Liver (tissue), 9 donors: ENCODE results near the gene CABYR. TPM values are rescaled to one million over a fixed set of nuclear protein-coding genes. Genes with fewer than 3 reads are reported as not detected.
A peak's percentile ranks its signal among the peaks of the same experiment; 100 is the strongest.

Experiments used
- DNase-seq: peaks from one replicate; pipeline ENCODE4 v3.0.0-alpha.2; 2017; ENCODE audit warnings: low spot score
- H3K27ac ChIP-seq, 2 donors: one replicate each; pipeline ENCODE4 v1.7.0; 2013; ENCODE audit warnings: inconsistent platforms in 2 of 2, low read length in 2 of 2, control low read depth in 1 of 2, low read depth in 1 of 2, mild to moderate bottlenecking in 1 of 2
- H3K27me3 ChIP-seq, 4 donors: one replicate each; pipeline versions ENCODE4 v1.6.1 to v1.7.0; 2013; ENCODE audit warnings: low read length in 3 of 4, inconsistent platforms in 1 of 4, mild to moderate bottlenecking in 1 of 4, moderate library complexity in 1 of 4; ENCODE audit not compliant: control insufficient read depth in 4 of 4, insufficient read depth in 4 of 4
- H3K36me3 ChIP-seq, 4 donors: one replicate each; pipeline versions ENCODE4 v1.6.1 to v1.7.0; 2013; ENCODE audit warnings: low read length in 3 of 4, mild to moderate bottlenecking in 3 of 4, low read depth in 1 of 4, moderate library complexity in 1 of 4; ENCODE audit not compliant: control insufficient read depth in 4 of 4, insufficient read depth in 3 of 4
- H3K4me1 ChIP-seq, 4 donors: one replicate each; pipeline versions ENCODE4 v1.6.1 to v1.7.0; 2013; ENCODE audit warnings: low read length in 3 of 4, mild to moderate bottlenecking in 3 of 4, moderate library complexity in 1 of 4; ENCODE audit not compliant: control insufficient read depth in 4 of 4, insufficient read depth in 4 of 4
- H3K4me3 ChIP-seq, 3 donors: one replicate each; pipeline versions ENCODE4 v1.6.1 to v1.7.0; 2013; ENCODE audit warnings: low read length in 3 of 3, control low read depth in 1 of 3, low read depth in 1 of 3, mild to moderate bottlenecking in 1 of 3
- H3K9ac ChIP-seq, 2 donors: one replicate each; pipeline ENCODE4 v1.7.0; 2013; ENCODE audit warnings: low read length in 2 of 2, mild to moderate bottlenecking in 2 of 2, moderate library complexity in 2 of 2, control low read depth in 1 of 2, low read depth in 1 of 2
- H3K9me3 ChIP-seq, 4 donors: one replicate each; pipeline versions ENCODE4 v1.6.1 to v1.7.0; 2013; ENCODE audit warnings: low read length in 3 of 4; ENCODE audit not compliant: control insufficient read depth in 4 of 4
- EGR1 ChIP-seq, 2 donors: IDR thresholded peaks; 2 replicates each; pipeline ENCODE4 v1.6.1; 2016 to 2018; ENCODE audit warnings: antibody characterized with exemption in 2 of 2, low read depth in 2 of 2
- FOXA1 ChIP-seq: IDR thresholded peaks from 2 replicates; pipeline ENCODE4 v1.6.1; 2016; ENCODE audit warnings: antibody characterized with exemption
- FOXA2 ChIP-seq: IDR thresholded peaks from 2 replicates; pipeline ENCODE4 v1.6.1; 2016; ENCODE audit warnings: antibody characterized with exemption
- GABPA ChIP-seq, 2 donors: IDR thresholded peaks in 1 of 2; conservative IDR thresholded peaks in 1 of 2; 2 replicates each; pipeline ENCODE4 v1.6.1; 2016; ENCODE audit warnings: antibody characterized with exemption in 2 of 2, mild to moderate bottlenecking in 1 of 2, moderate library complexity in 1 of 2
- HNF4A ChIP-seq, 2 donors: conservative IDR thresholded peaks; 2 replicates each; pipeline ENCODE4 v1.6.1; 2016; ENCODE audit warnings: antibody characterized with exemption in 2 of 2, mild to moderate bottlenecking in 2 of 2
- HNF4G ChIP-seq: IDR thresholded peaks from 2 replicates; pipeline ENCODE4 v1.6.1; 2016; ENCODE audit warnings: antibody characterized with exemption
- JUND ChIP-seq, 2 donors: IDR thresholded peaks; 2 replicates each; pipeline ENCODE4 v1.6.1; 2016; ENCODE audit warnings: antibody characterized with exemption in 2 of 2
- NR2F2 ChIP-seq: IDR thresholded peaks from 2 replicates; pipeline ENCODE4 v1.6.1; 2016; ENCODE audit warnings: antibody characterized with exemption
- RAD21 ChIP-seq, 2 donors: IDR thresholded peaks; 2 replicates each; pipeline ENCODE4 v1.6.1; 2016; ENCODE audit warnings: antibody characterized with exemption in 2 of 2, mild to moderate bottlenecking in 2 of 2
- RXRA ChIP-seq, 2 donors: IDR thresholded peaks; 2 replicates each; pipeline ENCODE4 v1.6.1; 2017 to 2018; ENCODE audit warnings: antibody characterized with exemption in 2 of 2, mild to moderate bottlenecking in 1 of 2
- SP1 ChIP-seq: IDR thresholded peaks from 2 replicates; pipeline ENCODE4 v1.6.1; 2018; ENCODE audit warnings: antibody characterized with exemption, mild to moderate bottlenecking
- TAF1 ChIP-seq: conservative IDR thresholded peaks from 2 replicates; pipeline ENCODE4 v1.6.1; 2016; ENCODE audit warnings: antibody characterized with exemption, mild to moderate bottlenecking
- YY1 ChIP-seq: IDR thresholded peaks from 2 replicates; pipeline ENCODE4 v1.6.1; 2016; ENCODE audit warnings: antibody characterized with exemption, mild to moderate bottlenecking
- WGBS: extraction: QIAGEN DNeasy Blood & Tissue Kit; methylation state at CpG from one replicate; pipeline ENCODE4 v1.1.7; 2013; 5-methylcytosine and 5-hydroxymethylcytosine counted together
- polyA plus RNA-seq, 2 donors: library from polyadenylated mRNA; stranded (reverse) in 1 of 2; unstranded in 1 of 2; fragments of 200-250 nt in 1 of 2; fragments of >200 nt in 1 of 2; fragmentation: Nextera tagmentation in 1 of 2; extraction: Ambion mirVana in 1 of 2; gene quantifications; one replicate each; pipeline versions ENCODE4 v1.2.1 to v1.2.3, GENCODE V29; 2013 to 2015
- total RNA-seq, 2 donors: library from RNA; depleted of rRNA; stranded (reverse); fragments of >200 nt; gene quantifications; one replicate each; pipeline ENCODE4 v1.2.3, GENCODE V29; 2014
- TF ChIP-seq, protein P1 (sequence below): IDR thresholded peaks from 2 replicates; pipeline ENCODE4 v1.6.1; 2016; ENCODE audit warnings: antibody characterized with exemption
- TF ChIP-seq, protein P2 (sequence below): IDR thresholded peaks from 2 replicates; pipeline ENCODE4 v1.6.1; 2016; ENCODE audit warnings: antibody characterized with exemption, mild to moderate bottlenecking
- TF ChIP-seq, protein P3 (sequence below): IDR thresholded peaks from 2 replicates; pipeline ENCODE4 v1.6.1; 2016; ENCODE audit warnings: antibody characterized with exemption
- TF ChIP-seq, protein P4 (sequence below): IDR thresholded peaks from 2 replicates; pipeline ENCODE4 v1.6.1; 2016; ENCODE audit warnings: antibody characterized with exemption
- TF ChIP-seq, protein P5 (sequence below): fragments of 150-350 bp; IDR thresholded peaks from 2 replicates; pipeline ENCODE4 v1.5.1; 2017; ENCODE audit warnings: improper control_type of control experiment, low read depth, low read length; ENCODE audit not compliant: missing input control
- donor health status: healthy.
- donor health status: healthy.
- donor health status: healthy.
- donor health status: healthy.
- donor health status: healthy.

CABYR gene
- total and polyA plus RNA-seq, 4 donors, result 0.19 to 0.67 (median 0.32) TPM

DNA sequence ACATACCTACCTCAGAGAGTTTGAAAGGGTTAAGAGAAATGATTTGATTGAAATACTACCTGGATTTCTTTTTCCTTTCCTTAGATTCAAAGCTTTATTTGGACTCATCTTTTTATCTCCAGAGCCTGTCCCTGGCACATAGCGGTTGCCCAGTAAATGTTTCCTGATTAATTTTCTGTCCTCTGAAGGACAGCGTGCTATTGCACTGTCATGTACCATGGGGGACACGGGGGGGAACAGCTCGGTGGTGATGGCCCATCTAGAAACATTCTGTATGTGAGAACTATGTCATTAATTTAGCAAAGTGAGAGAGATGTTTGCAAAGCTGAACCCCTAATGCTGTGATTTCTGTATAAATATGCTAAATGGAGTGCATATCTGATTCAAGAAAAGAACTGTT is 26.4 kb upstream of the CABYR start:
- Histone ChIP-seq H3K9me3 (no peaks in the 10 kb centered on the region), H3K4me1 (peaks cover 5 to 44% (median 14%) of the 10 kb centered on the region in 4 donors), H3K27ac (peak overlapping the region; percentile 94 to 98), H3K9ac (peak overlapping the region in 1 of 2 donors; percentile 71), H3K4me3 (peak overlapping the region in 1 of 3 donors; percentile 86), H3K27me3 (no peaks in the 10 kb centered on the region), H3K36me3 (peaks cover 0 to 4% (median 2%) of the 10 kb centered on the region in 4 donors)
- 37% methylated on average over 4 of the region's 4 CpGs for WGBS
- TF ChIP-seq TAF1 (no peak), HNF4A (conservative IDR thresholded peaks at IDR 0.05) (no peak), YY1 (no peak), RAD21 (IDR thresholded peaks at IDR 0.05) (no peak), GABPA (IDR thresholded peaks at IDR 0.05 in 1 of 2, conservative IDR thresholded peaks at IDR 0.05 in 1 of 2) (no peak), FOXA1 (no peak), EGR1 (IDR thresholded peaks at IDR 0.05; ENCODE audit: low read depth in 2 of 2) (no peak), SP1 (no peak), NR2F2 (no peak), JUND (IDR thresholded peaks at IDR 0.05) (no peak), HNF4G (no peak), FOXA2 (no peak), RXRA (IDR thresholded peaks at IDR 0.05) (no peak)
- TF ChIP-seq, protein P1, sequence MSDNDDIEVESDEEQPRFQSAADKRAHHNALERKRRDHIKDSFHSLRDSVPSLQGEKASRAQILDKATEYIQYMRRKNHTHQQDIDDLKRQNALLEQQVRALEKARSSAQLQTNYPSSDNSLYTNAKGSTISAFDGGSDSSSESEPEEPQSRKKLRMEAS, result no peak
- TF ChIP-seq, protein P2, sequence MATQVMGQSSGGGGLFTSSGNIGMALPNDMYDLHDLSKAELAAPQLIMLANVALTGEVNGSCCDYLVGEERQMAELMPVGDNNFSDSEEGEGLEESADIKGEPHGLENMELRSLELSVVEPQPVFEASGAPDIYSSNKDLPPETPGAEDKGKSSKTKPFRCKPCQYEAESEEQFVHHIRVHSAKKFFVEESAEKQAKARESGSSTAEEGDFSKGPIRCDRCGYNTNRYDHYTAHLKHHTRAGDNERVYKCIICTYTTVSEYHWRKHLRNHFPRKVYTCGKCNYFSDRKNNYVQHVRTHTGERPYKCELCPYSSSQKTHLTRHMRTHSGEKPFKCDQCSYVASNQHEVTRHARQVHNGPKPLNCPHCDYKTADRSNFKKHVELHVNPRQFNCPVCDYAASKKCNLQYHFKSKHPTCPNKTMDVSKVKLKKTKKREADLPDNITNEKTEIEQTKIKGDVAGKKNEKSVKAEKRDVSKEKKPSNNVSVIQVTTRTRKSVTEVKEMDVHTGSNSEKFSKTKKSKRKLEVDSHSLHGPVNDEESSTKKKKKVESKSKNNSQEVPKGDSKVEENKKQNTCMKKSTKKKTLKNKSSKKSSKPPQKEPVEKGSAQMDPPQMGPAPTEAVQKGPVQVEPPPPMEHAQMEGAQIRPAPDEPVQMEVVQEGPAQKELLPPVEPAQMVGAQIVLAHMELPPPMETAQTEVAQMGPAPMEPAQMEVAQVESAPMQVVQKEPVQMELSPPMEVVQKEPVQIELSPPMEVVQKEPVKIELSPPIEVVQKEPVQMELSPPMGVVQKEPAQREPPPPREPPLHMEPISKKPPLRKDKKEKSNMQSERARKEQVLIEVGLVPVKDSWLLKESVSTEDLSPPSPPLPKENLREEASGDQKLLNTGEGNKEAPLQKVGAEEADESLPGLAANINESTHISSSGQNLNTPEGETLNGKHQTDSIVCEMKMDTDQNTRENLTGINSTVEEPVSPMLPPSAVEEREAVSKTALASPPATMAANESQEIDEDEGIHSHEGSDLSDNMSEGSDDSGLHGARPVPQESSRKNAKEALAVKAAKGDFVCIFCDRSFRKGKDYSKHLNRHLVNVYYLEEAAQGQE, result no peak
- TF ChIP-seq, protein P3, sequence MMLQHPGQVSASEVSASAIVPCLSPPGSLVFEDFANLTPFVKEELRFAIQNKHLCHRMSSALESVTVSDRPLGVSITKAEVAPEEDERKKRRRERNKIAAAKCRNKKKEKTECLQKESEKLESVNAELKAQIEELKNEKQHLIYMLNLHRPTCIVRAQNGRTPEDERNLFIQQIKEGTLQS, result no peak
- TF ChIP-seq, protein P4, sequence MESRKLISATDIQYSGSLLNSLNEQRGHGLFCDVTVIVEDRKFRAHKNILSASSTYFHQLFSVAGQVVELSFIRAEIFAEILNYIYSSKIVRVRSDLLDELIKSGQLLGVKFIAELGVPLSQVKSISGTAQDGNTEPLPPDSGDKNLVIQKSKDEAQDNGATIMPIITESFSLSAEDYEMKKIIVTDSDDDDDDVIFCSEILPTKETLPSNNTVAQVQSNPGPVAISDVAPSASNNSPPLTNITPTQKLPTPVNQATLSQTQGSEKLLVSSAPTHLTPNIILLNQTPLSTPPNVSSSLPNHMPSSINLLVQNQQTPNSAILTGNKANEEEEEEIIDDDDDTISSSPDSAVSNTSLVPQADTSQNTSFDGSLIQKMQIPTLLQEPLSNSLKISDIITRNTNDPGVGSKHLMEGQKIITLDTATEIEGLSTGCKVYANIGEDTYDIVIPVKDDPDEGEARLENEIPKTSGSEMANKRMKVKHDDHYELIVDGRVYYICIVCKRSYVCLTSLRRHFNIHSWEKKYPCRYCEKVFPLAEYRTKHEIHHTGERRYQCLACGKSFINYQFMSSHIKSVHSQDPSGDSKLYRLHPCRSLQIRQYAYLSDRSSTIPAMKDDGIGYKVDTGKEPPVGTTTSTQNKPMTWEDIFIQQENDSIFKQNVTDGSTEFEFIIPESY, result no peak
- TF ChIP-seq, protein P5, sequence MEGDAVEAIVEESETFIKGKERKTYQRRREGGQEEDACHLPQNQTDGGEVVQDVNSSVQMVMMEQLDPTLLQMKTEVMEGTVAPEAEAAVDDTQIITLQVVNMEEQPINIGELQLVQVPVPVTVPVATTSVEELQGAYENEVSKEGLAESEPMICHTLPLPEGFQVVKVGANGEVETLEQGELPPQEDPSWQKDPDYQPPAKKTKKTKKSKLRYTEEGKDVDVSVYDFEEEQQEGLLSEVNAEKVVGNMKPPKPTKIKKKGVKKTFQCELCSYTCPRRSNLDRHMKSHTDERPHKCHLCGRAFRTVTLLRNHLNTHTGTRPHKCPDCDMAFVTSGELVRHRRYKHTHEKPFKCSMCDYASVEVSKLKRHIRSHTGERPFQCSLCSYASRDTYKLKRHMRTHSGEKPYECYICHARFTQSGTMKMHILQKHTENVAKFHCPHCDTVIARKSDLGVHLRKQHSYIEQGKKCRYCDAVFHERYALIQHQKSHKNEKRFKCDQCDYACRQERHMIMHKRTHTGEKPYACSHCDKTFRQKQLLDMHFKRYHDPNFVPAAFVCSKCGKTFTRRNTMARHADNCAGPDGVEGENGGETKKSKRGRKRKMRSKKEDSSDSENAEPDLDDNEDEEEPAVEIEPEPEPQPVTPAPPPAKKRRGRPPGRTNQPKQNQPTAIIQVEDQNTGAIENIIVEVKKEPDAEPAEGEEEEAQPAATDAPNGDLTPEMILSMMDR, result no peak
- DNase-seq, result no peak
